AG09309 (cell line): ENCODE results near the gene LRP1B.
A peak's percentile ranks its signal among the peaks of the same experiment; 100 is the strongest.

Source experiments
- DNase-seq: peaks from one replicate; pipeline ENCODE4 v3.0.0-alpha.2; 2010; ENCODE audit warnings: low read depth
- H3K4me3 ChIP-seq: 2 replicates; pipeline ENCODE4 v1.5.1; 2011; ENCODE audit warnings: mild to moderate bottlenecking, low read depth, low read length, moderate library complexity; ENCODE audit not compliant: control insufficient read depth
- CTCF ChIP-seq: IDR thresholded peaks from 2 replicates; pipeline ENCODE4 v1.5.1; 2011; ENCODE audit warnings: mild to moderate bottlenecking, low read depth, low read length, inconsistent platforms; ENCODE audit not compliant: insufficient read depth, control insufficient read depth; ENCODE audit errors: missing control alignments

LRP1B gene

GRCh38 chr2:141929331-141930252, 201.2 kb downstream of the LRP1B start:
- H3K4me3 ChIP-seq = no peak overlapping the region
- no peak for DNase-seq
- no peak for TF ChIP-seq CTCF

DNA sequence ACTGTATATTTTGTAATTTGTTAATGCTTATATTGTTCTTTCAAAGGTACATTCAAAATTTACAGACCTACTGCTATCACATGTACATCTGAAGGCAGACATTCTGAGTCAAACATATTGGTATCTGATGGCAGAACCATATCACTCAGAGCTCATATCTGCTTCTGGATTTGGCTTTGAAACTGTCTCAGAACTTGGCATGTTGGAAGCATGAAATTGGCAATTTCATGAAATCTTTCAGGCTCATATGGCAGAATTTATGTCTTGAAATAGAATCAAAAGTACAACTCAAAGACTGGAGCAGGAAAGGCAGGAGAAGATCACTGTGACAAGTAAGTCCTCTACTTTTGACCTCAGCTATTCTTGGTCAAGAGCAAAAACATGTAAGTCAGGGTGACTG, 202.3 kb downstream of the LRP1B start:
- DNase-seq = no peak
- TF ChIP-seq CTCF = no peak
- no peak overlapping the region for H3K4me3 ChIP-seq

DNA sequence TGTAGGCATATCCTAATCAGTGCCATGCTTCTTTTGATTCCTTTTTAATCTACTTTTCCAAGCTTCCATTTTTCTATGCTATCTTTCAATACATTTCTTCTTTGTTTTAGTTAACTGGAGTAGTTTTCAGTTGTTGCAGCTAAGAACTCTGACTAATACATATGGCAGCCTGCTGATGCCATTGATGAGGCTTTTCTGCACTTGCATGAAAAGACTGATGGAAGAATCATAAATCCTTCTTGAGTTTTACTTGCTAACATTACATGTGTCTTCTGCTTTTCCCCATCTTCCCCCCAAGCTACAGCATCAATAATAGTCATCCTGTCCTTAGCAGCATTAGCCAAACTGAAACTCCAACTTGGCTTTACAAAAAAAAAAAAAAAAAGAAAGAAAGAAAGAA, 203.3 kb downstream of the LRP1B start:
- no peak for DNase-seq
- no peak for TF ChIP-seq CTCF
- H3K4me3 ChIP-seq = no peak overlapping the region

- no peak overlapping the region for H3K4me3 ChIP-seq
- DNase-seq = no peak
- TF ChIP-seq CTCF = no peak
Measured at GRCh38 chr2:141925511-141925910, 205.3 kb downstream of the LRP1B start.

DNA sequence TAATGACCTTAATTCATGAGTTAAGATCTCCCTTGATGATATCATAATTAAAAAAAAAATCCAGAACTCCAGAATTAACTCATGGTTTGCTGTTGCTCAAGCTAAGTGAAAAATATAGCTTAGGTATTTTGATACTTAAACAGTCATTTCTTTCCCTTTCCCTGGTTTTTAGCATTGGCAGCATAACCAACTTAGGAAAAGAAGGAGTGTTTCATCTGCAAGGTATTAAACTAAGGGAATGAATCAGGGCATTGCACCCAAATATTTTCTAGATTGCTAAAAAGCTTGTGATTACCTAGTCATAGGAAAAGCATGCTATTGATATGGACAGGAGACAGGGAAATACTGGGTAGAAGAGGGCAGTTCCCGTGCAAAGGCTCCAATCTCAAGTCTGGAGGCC, 207.2 kb downstream of the LRP1B start:
- DNase-seq = no peak
- no peak for TF ChIP-seq CTCF
- no peak overlapping the region for H3K4me3 ChIP-seq

- H3K4me3 ChIP-seq = no peak overlapping the region
- DNase-seq = no peak
- TF ChIP-seq CTCF = peak; percentile 30
Measured at GRCh38 chr2:141911485-141912066, 219.2 kb downstream of the LRP1B start.
